GM21576 (cell line): ENCODE measurements around the gene ADSS1.
A peak's percentile ranks its signal among the peaks of the same experiment; 100 is the strongest.
"Not testable (repeated sequence)": the region's sequence is repeated elsewhere in the genome, so short reads cannot be mapped to it uniquely, and the experiment has no call there.

ENCODE experiments used
- ATAC-seq: cut with Tn5 transposase; IDR thresholded peaks from one replicate; pipeline ENCODE4 v1.9.1; 2021; ENCODE audit warnings: mild to moderate bottlenecking, moderate library complexity; ENCODE audit not compliant: unreplicated experiment

The ADSS1 gene

GRCh38 chr14:104746071-104746545, 22.1 kb downstream of the ADSS1 start:
- ATAC-seq: no peak

- ATAC-seq: no peak
Measured at GRCh38 chr14:104746934-104747481, 23.0 kb downstream of the ADSS1 start.

DNA sequence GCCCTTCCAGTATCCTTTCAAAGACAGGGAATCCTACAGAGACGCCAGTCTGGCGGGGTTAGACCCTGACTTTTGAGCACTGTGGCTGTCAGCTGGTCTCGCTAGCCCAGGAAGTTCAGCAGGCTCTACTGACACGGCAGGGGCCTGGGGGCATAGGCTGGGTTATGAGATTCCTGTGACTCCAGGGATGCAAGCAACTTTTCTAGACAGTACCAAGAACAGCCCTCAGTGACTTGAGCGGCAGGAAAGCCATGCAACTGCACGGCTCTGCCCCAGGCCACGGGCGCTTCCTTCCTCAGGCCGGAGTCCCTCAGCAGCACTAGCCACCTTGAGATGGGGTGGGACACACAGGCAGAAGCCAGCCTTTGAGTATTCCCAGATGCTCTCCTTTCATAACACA, 23.8 kb downstream of the ADSS1 start:
- ATAC-seq: no peak

- ATAC-seq: no peak
Measured at GRCh38 chr14:104749111-104749649, 25.2 kb downstream of the ADSS1 start.

DNA sequence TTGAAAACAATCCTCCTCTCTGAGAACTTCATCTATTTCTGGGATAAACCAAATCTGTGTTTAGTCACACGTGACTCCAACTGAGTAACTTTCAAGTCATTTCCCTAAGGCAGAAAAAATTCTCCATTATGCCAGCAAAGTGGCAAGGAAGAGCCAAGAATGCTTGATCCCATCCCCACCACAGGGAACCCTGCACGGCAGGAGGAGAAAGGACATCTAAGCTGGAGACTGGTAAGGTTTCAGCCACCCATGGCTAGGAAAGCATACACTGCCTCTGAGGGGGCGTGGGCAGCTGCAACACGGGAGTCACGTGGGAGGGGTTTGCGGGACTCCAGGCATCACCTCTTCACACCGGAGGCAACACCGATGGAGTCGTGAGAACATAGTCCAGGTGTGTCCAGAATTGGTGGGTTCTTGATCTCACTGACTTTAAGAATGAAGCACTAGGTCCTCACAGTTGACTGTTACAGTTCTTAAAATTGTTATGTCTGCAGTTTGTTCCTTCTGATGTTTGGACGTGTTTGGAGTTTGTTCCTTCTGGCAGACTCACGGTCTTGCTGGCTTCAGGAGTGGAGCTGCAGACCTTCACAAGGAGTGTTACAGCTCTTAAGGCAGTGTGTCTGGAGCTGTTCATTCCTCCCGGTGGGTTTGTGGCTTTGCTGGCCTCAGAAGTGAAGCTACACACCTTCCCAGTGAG, 26.2 kb downstream of the ADSS1 start:
- ATAC-seq: no peak

DNA sequence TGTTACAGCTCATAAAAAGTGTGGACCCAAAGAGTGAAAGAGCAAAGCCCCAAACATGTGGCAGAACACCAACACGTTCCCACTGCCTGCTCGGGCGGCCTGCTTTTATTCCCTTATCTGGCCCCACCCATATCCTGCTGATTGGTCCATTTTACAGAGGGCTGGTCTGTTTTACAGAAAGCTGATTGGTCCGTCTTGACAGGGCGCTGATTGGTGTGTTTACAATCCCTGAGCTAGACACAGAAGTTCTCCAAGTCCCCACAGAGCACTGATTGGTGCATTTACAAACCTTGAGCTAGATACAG, 26.7 kb downstream of the ADSS1 start:
- ATAC-seq: not testable (repeated sequence)

DNA sequence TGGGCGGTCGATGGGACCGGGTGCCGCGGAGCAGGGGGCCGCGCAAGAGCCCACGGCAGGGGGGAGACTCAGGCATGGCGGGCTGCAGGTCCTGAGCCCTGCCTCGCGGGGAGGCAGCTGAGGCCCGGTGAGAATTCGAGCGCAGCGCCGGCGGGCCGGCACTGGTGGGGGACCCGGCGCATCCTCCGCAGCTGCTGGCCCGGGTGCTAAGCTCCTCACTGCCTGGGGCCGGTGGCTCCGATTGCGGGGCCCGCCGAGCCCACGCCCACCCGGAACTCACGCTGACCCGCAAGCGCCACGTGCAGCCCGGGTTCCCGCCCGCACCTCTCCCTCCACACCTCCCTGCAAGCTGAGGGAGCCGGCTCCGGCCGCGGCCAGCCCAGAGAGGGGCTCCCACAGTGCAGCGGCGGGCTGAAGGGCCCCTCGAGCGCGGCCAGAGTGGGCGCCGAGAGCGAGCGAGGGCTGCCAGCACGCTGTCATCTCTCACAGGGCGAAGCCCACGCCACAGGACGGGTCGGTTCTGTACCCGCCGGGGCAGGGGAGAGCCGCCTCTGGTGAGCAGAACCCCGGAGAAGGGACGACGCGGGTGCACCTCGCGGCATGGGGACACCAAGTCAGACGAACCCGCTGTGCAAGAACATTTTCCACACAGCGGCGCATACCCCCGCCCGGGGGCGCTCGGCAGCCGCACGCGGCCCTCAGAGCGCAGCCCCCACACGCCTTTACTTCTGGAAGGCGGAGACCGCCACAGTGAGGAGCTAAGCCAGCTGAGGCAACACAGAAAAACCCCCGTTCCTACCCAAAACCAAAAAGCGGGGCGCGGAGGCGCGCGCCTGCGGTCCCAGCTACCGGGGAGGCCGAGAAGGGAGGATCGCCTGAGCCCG, 27.8 kb downstream of the ADSS1 start:
- no peak for ATAC-seq

- peak; percentile 87 for ATAC-seq
Measured at GRCh38 chr14:104752423-104752734, 28.4 kb downstream of the ADSS1 start.

GRCh38 chr14:104752735-104753527, 28.9 kb downstream of the ADSS1 start, which contains the start of gene SIVA1:
SIVA1 (plus strand) TSS chr14:104753147; CDS start chr14:104753202, 55 bp downstream.
- peak; percentile 86 for ATAC-seq

DNA sequence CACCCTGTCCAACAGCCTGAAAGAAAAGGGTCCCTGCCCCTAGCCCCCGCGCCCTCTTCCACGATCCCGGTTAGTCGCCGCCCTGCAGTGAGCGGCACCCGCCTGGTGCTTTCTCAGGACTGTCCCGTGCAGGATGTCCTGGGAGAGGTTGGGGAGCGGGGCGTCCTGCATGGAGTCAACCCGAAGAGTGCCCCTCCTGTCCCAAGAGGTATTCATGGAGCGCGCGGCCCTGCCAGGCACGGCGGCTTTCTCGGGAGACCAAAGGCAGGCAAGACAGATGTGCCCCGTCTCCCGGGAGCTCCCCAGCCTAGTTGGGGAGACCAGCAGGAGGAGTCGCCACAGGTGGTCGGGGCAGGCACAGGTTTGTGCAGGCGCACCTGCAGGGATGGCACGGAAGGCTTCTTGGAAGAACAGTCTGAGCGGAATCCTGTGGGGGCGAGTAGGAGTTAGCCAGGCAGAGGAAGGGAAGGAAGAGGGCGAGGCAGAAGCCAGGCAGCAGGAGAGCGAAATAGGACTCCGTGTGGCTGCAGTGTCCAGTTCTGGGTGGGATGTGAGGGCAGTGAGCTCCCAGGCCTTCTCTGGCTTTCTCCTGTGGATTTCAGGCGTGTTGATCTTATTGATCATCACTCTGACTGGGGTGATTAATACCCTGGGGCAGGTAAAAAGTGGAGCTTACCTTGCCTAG, 29.6 kb downstream of the ADSS1 start:
- no peak for ATAC-seq

- ATAC-seq: no peak
Measured at GRCh38 chr14:104754213-104754851, 30.3 kb downstream of the ADSS1 start.

- ATAC-seq: no peak
Measured at GRCh38 chr14:104755621-104756020, 31.6 kb downstream of the ADSS1 start.

DNA sequence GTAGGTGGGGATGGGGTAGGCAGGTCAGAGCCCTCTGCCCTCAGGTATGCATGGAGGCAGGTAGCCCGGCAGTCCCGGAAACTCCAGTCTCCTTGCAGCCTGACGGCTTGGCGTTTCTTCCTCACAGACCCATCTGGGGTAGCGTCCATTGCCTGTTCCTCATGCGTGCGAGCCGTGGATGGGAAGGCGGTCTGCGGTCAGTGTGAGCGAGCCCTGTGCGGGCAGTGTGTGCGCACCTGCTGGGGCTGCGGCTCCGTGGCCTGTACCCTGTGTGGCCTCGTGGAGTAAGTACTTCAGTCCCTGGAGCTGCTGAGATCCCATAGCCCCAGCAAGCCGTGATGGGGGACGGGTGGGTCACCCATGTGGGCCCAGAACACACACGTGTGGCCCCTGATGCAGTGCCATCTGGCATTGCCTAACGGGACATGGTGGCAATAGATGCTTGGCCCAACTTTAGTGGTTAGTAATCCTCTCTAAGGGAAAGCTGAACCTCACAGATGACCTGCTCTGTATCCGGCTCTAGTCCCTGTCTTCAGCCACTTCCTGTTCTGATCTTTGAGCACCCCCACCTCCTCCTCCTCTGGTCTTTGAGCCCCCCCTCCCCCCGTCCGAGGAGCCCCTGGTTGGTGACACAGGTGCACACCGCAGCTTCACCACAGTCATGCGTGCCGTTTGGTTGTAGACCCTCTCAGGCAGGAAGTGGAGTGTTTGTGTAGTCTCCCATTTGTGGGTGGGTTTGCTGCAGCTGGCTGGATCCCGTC, 32.6 kb downstream of the ADSS1 start:
- ATAC-seq: no peak

DNA sequence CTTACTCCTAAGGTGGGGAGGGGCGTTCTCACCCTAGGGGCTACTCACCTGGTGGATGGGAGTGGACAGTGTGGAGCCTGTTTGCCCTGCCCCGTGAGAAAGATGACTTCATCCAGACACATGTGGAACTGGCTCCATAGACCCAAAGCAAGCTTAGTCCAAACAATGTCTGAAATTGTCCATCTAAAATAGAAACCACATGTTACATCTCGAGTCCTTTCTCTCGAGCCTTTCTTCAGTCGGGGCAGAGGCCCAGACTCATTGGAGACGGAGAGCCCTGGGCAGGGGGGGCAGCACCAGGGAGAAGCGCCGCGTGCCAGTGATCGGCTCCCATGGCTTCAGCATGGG, 33.2 kb downstream of the ADSS1 start:
- no peak for ATAC-seq

- ATAC-seq: no peak
Measured at GRCh38 chr14:104757681-104758392, 33.8 kb downstream of the ADSS1 start.

GRCh38 chr14:104758981-104759969, 35.2 kb downstream of the ADSS1 start:
- no peak for ATAC-seq

DNA sequence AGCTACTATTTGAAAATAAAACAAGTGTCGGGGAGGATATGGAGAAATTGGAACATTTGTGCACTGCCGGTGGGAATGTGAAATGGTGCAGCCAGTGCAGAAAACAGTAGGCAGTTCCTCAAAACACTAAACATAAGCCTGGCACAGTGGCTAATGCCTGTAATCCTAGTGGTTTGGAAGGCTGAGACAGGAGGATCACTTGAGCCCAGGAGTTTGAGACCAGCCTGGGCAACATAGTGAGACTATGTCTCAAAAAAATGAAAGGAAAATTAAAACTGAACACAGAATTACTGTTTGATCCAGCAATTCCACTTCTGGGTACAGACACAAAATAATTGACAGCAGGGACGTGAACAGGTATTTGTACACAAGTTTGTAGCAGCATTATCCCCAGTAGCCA, 41.5 kb downstream of the ADSS1 start:
- ATAC-seq: no peak
